ENCODE results near the gene OGFR. TPM values are rescaled to one million over a fixed set of nuclear protein-coding genes. Genes with fewer than 3 reads are reported as not detected.

Gene OGFR
- total RNA-seq, 5 donors from 2014 or later (not counting 1 experiment from before 2014, with no cell fraction given) = 46.5 to 91.1 (median 83.0) TPM

GRCh38 chr20:62769346-62770071 is 35.1 kb upstream of the OGFR start:
- WGBS (ENCODE audit: insufficient coverage) = 89% methylated on average over 12 of the region's 16 CpGs
- ATAC-seq (replicated peaks in 1 of 4) (no peak), DNase-seq (no peak)
- H3K27me3 ChIP-seq (replicated peaks in 1 of 2; ENCODE audit: control insufficient read depth in 2 of 2, extremely low read depth in 1 of 2, insufficient read depth in 2 of 2, low read length in 1 of 2) = peaks cover 0 to 21% of the 10 kb centered on the region in 2 experiments
- H3K27ac ChIP-seq (ENCODE audit: low read length) = no peak overlapping the region
- Mint-ChIP-seq H3K27me3 (no peaks in the 10 kb centered on the region), H3K9me3 (no peaks in the 10 kb centered on the region), H3K4me1 (peaks cover 24 to 48% (median 35%) of the 10 kb centered on the region in 3 donors), H3K36me3 (no peaks in the 10 kb centered on the region), H3K27ac (no peak overlapping the region), H3K4me3 (no peak overlapping the region)
- H3K9me3 ChIP-seq = no peaks in the 10 kb centered on the region
- H3K4me3 ChIP-seq (ENCODE audit: control insufficient read depth in 1 of 2, extremely low read depth in 1 of 2, low read length in 1 of 2) = no peak overlapping the region
- peaks cover 2 to 36% of the 10 kb centered on the region in 2 experiments for H3K4me1 ChIP-seq (ENCODE audit: control insufficient read depth in 1 of 2, extremely low read depth in 1 of 2, insufficient read depth in 2 of 2, low read length in 2 of 2)
- POLR2A ChIA-PET = no interaction called here
- CTCF ChIA-PET = no interaction called here
- H3K36me3 ChIP-seq (ENCODE audit: control insufficient read depth in 2 of 2, extremely low read depth in 1 of 2, insufficient read depth in 1 of 2, low read length in 1 of 2) = no peaks in the 10 kb centered on the region

GRCh38 chr20:62770111-62770910 is 34.3 kb upstream of the OGFR start:
- Mint-ChIP-seq H3K27ac (no peak overlapping the region), H3K4me1 (peaks cover 32 to 56% (median 43%) of the 10 kb centered on the region in 3 donors), H3K4me3 (no peak overlapping the region), H3K36me3 (no peaks in the 10 kb centered on the region), H3K9me3 (no peaks in the 10 kb centered on the region), H3K27me3 (no peaks in the 10 kb centered on the region)
- Histone ChIP-seq H3K9me3 (no peaks in the 10 kb centered on the region), H3K4me1 (ENCODE audit: control insufficient read depth in 1 of 2, extremely low read depth in 1 of 2, insufficient read depth in 2 of 2, low read length in 2 of 2) (peaks cover 10 to 44% of the 10 kb centered on the region in 2 experiments), H3K36me3 (ENCODE audit: control insufficient read depth in 2 of 2, extremely low read depth in 1 of 2, insufficient read depth in 1 of 2, low read length in 1 of 2) (no peaks in the 10 kb centered on the region), H3K27ac (ENCODE audit: low read length) (no peak overlapping the region), H3K27me3 (replicated peaks in 1 of 2; ENCODE audit: control insufficient read depth in 2 of 2, extremely low read depth in 1 of 2, insufficient read depth in 2 of 2, low read length in 1 of 2) (peaks cover 0 to 14% of the 10 kb centered on the region in 2 experiments), H3K4me3 (ENCODE audit: control insufficient read depth in 1 of 2, extremely low read depth in 1 of 2, low read length in 1 of 2) (no peak overlapping the region)
- CTCF ChIA-PET = no interaction called here
- DNase-seq (no peak), ATAC-seq (replicated peaks in 1 of 4) (no peak)
- POLR2A ChIA-PET = no interaction called here
- 91% methylated on average over 11 of the region's 20 CpGs for WGBS (ENCODE audit: insufficient coverage)

GRCh38 chr20:62770916-62771315 is 33.7 kb upstream of the OGFR start:
- POLR2A ChIA-PET = no interaction called here
- 91% methylated on average over 14 of the region's 14 CpGs for WGBS (ENCODE audit: insufficient coverage)
- ATAC-seq (replicated peaks in 1 of 4) = no peak
- peaks cover 0 to 8% of the 10 kb centered on the region in 2 experiments for H3K27me3 ChIP-seq (replicated peaks in 1 of 2; ENCODE audit: control insufficient read depth in 2 of 2, extremely low read depth in 1 of 2, insufficient read depth in 2 of 2, low read length in 1 of 2)
- Mint-ChIP-seq H3K4me3 (no peak overlapping the region), H3K27me3 (no peaks in the 10 kb centered on the region), H3K27ac (no peak overlapping the region), H3K9me3 (no peaks in the 10 kb centered on the region), H3K4me1 (peaks cover 38 to 62% (median 49%) of the 10 kb centered on the region in 3 donors), H3K36me3 (no peaks in the 10 kb centered on the region)
- H3K4me1 ChIP-seq (ENCODE audit: control insufficient read depth in 1 of 2, extremely low read depth in 1 of 2, insufficient read depth in 2 of 2, low read length in 2 of 2) = peaks cover 15 to 50% of the 10 kb centered on the region in 2 experiments
- no peaks in the 10 kb centered on the region for H3K9me3 ChIP-seq
- no peaks in the 10 kb centered on the region for H3K36me3 ChIP-seq (ENCODE audit: control insufficient read depth in 2 of 2, extremely low read depth in 1 of 2, insufficient read depth in 1 of 2, low read length in 1 of 2)
- H3K4me3 ChIP-seq (ENCODE audit: control insufficient read depth in 1 of 2, extremely low read depth in 1 of 2, low read length in 1 of 2) = no peak overlapping the region
- H3K27ac ChIP-seq (ENCODE audit: low read length) = no peak overlapping the region
- CTCF ChIA-PET = no interaction called here
- DNase-seq = no peak

- peaks cover 22 to 57% of the 10 kb centered on the region in 2 experiments for H3K4me1 ChIP-seq (ENCODE audit: control insufficient read depth in 1 of 2, extremely low read depth in 1 of 2, insufficient read depth in 2 of 2, low read length in 2 of 2)
- H3K27me3 ChIP-seq (replicated peaks in 1 of 2; ENCODE audit: control insufficient read depth in 2 of 2, extremely low read depth in 1 of 2, insufficient read depth in 2 of 2, low read length in 1 of 2) = peaks cover 0 to 4% of the 10 kb centered on the region in 2 experiments
- no peaks in the 10 kb centered on the region for H3K9me3 ChIP-seq
- CTCF ChIA-PET = no interaction called here
- H3K4me1 Mint-ChIP-seq = peaks cover 44 to 69% (median 54%) of the 10 kb centered on the region in 3 donors
- ATAC-seq (replicated peaks in 1 of 4) = no peak
- no peaks in the 10 kb centered on the region for H3K27me3 Mint-ChIP-seq
- peak overlapping the region in 1 of 3 donors; percentile 32 for H3K4me3 Mint-ChIP-seq
- 85% methylated on average over 17 of the region's 25 CpGs for WGBS (ENCODE audit: insufficient coverage)
- H3K36me3 Mint-ChIP-seq = no peaks in the 10 kb centered on the region
- no peak overlapping the region for H3K27ac ChIP-seq (ENCODE audit: low read length)
- no peak for DNase-seq
- no peak overlapping the region for H3K27ac Mint-ChIP-seq
- POLR2A ChIA-PET = no interaction called here
- H3K36me3 ChIP-seq (ENCODE audit: control insufficient read depth in 2 of 2, extremely low read depth in 1 of 2, insufficient read depth in 1 of 2, low read length in 1 of 2) = no peaks in the 10 kb centered on the region
- H3K4me3 ChIP-seq (ENCODE audit: control insufficient read depth in 1 of 2, extremely low read depth in 1 of 2, low read length in 1 of 2) = no peak overlapping the region
- H3K9me3 Mint-ChIP-seq = no peaks in the 10 kb centered on the region
Measured at GRCh38 chr20:62771396-62772102, 33.1 kb upstream of the OGFR start.

- ChIA-PET CTCF (no interaction called here), POLR2A (no interaction called here)
- Histone ChIP-seq H3K9me3 (no peaks in the 10 kb centered on the region), H3K36me3 (ENCODE audit: control insufficient read depth in 2 of 2, extremely low read depth in 1 of 2, insufficient read depth in 1 of 2, low read length in 1 of 2) (no peaks in the 10 kb centered on the region), H3K4me1 (ENCODE audit: control insufficient read depth in 1 of 2, extremely low read depth in 1 of 2, insufficient read depth in 2 of 2, low read length in 2 of 2) (peaks cover 23 to 60% of the 10 kb centered on the region in 2 experiments), H3K4me3 (ENCODE audit: control insufficient read depth in 1 of 2, extremely low read depth in 1 of 2, low read length in 1 of 2) (no peak overlapping the region), H3K27ac (ENCODE audit: low read length) (no peak overlapping the region), H3K27me3 (replicated peaks in 1 of 2; ENCODE audit: control insufficient read depth in 2 of 2, extremely low read depth in 1 of 2, insufficient read depth in 2 of 2, low read length in 1 of 2) (no peaks in the 10 kb centered on the region)
- peak overlapping the region in 1 of 3 donors; percentile 32 for H3K4me3 Mint-ChIP-seq
- H3K27ac Mint-ChIP-seq = no peak overlapping the region
- H3K4me1 Mint-ChIP-seq = peaks cover 46 to 71% (median 60%) of the 10 kb centered on the region in 3 donors
- no peaks in the 10 kb centered on the region for H3K27me3 Mint-ChIP-seq
- H3K9me3 Mint-ChIP-seq = no peaks in the 10 kb centered on the region
- ATAC-seq (replicated peaks in 1 of 4) (no peak), DNase-seq (no peak)
- no peaks in the 10 kb centered on the region for H3K36me3 Mint-ChIP-seq
- 93% methylated on average over 22 of the region's 23 CpGs for WGBS (ENCODE audit: insufficient coverage)
Measured at GRCh38 chr20:62772103-62772611, 32.5 kb upstream of the OGFR start.

GRCh38 chr20:62772619-62772989 is 32.0 kb upstream of the OGFR start:
- CTCF ChIA-PET = no interaction called here
- POLR2A ChIA-PET = no interaction called here
- H3K36me3 ChIP-seq (ENCODE audit: control insufficient read depth in 2 of 2, extremely low read depth in 1 of 2, insufficient read depth in 1 of 2, low read length in 1 of 2) = no peaks in the 10 kb centered on the region

More at GRCh38 chr20:62772619-62772989, 32.0 kb upstream of the OGFR start:
- Histone ChIP-seq H3K9me3 (no peaks in the 10 kb centered on the region), H3K27ac (ENCODE audit: low read length) (no peak overlapping the region), H3K4me1 (ENCODE audit: control insufficient read depth in 1 of 2, extremely low read depth in 1 of 2, insufficient read depth in 2 of 2, low read length in 2 of 2) (peaks cover 23 to 64% of the 10 kb centered on the region in 2 experiments), H3K27me3 (replicated peaks in 1 of 2; ENCODE audit: control insufficient read depth in 2 of 2, extremely low read depth in 1 of 2, insufficient read depth in 2 of 2, low read length in 1 of 2) (no peaks in the 10 kb centered on the region), H3K4me3 (ENCODE audit: control insufficient read depth in 1 of 2, extremely low read depth in 1 of 2, low read length in 1 of 2) (no peak overlapping the region)
- DNase-seq (no peak), ATAC-seq (replicated peaks in 1 of 4) (no peak)
- Mint-ChIP-seq H3K9me3 (no peaks in the 10 kb centered on the region), H3K27me3 (no peaks in the 10 kb centered on the region), H3K36me3 (no peaks in the 10 kb centered on the region), H3K27ac (peak overlapping the region; percentile 23 to 34), H3K4me1 (peaks cover 45 to 71% (median 60%) of the 10 kb centered on the region in 3 donors), H3K4me3 (peak overlapping the region in 1 of 3 donors; percentile 32)
- WGBS (ENCODE audit: insufficient coverage) = 95% methylated on average over 9 of the region's 11 CpGs

Measured in T-cell (primary cell).